Endodermal cell (in vitro differentiated cells): ENCODE data around the gene GATB. TPM values are rescaled to one million over a fixed set of nuclear protein-coding genes. Genes with fewer than 3 reads are reported as not detected.

Experiments used
- DNase-seq: peaks from one replicate; pipeline ENCODE4 v3.0.0-alpha.2; 2017
- H3K27ac ChIP-seq: 2 replicates; pipeline ENCODE4 v1.5.1; 2013; ENCODE audit warnings: mild to moderate bottlenecking, low read depth, low read length, moderate library complexity
- H3K27me3 ChIP-seq: 2 replicates; pipeline ENCODE4 v1.6.1; 2013; ENCODE audit warnings: mild to moderate bottlenecking, low read length, moderate library complexity; ENCODE audit not compliant: insufficient read depth, control insufficient read depth, poor library complexity, severe bottlenecking
- H3K36me3 ChIP-seq: 2 replicates; pipeline ENCODE4 v1.7.0; 2013; ENCODE audit warnings: mild to moderate bottlenecking, low read length, moderate library complexity; ENCODE audit not compliant: control insufficient read depth, insufficient read depth
- H3K4me1 ChIP-seq: one replicate; pipeline ENCODE4 v1.7.0; 2013; ENCODE audit warnings: low read length; ENCODE audit not compliant: control insufficient read depth, insufficient read depth
- H3K4me3 ChIP-seq: 2 replicates; pipeline ENCODE4 v1.5.1; 2013; ENCODE audit warnings: mild to moderate bottlenecking, low read length, moderate library complexity
- H3K9ac ChIP-seq: 2 replicates; pipeline ENCODE4 v1.6.1; 2013; ENCODE audit warnings: mild to moderate bottlenecking, low read length, moderate library complexity; ENCODE audit not compliant: poor library complexity, severe bottlenecking; ENCODE audit errors: extremely low read depth
- H3K9me3 ChIP-seq: 2 replicates; pipeline ENCODE4 v1.6.1; 2013; ENCODE audit warnings: mild to moderate bottlenecking, low read length, moderate library complexity; ENCODE audit not compliant: control insufficient read depth
- H3K27ac Mint-ChIP-seq: 2 replicates; pipeline ENCODE4 v1.8.0; 2020; ENCODE audit warnings: mixed read lengths
- H3K27me3 Mint-ChIP-seq: 2 replicates; pipeline ENCODE4 v1.8.0; 2021; ENCODE audit warnings: mild to moderate bottlenecking, mixed read lengths; ENCODE audit not compliant: insufficient read depth
- H3K36me3 Mint-ChIP-seq: 2 replicates; pipeline ENCODE4 v1.8.0; 2020; ENCODE audit warnings: low read depth, mixed read lengths
- H3K4me1 Mint-ChIP-seq: 2 replicates; pipeline ENCODE4 v1.8.0; 2020; ENCODE audit warnings: mixed read lengths
- H3K4me3 Mint-ChIP-seq: 2 replicates; pipeline ENCODE4 v1.8.0; 2020; ENCODE audit warnings: mild to moderate bottlenecking, moderate library complexity, mixed read lengths
- H3K9me3 Mint-ChIP-seq: 2 replicates; pipeline ENCODE4 v1.8.0; 2020; ENCODE audit warnings: mild to moderate bottlenecking, mixed read lengths
- WGBS, 2 experiments: methylation state at CpG; one replicate each; pipeline versions ENCODE4 v1.1.5 to v1.1.7; 2013; ENCODE audit warnings: missing lambda C conversion rate in 2 of 2, mixed read lengths in 1 of 2; ENCODE audit not compliant: insufficient coverage in 1 of 2, insufficient read length in 1 of 2; 5-methylcytosine and 5-hydroxymethylcytosine counted together
- total RNA-seq, 2 donors: library from RNA; stranded (reverse); fragmentation: NEBNext Ultra II Directional in 1 of 2; extraction: Animal tissue kit (Norgen Biotek cat#: 25700) in 1 of 2; gene quantifications; 2 replicates in 1 of 2; 3 replicates in 1 of 2; pipeline ENCODE4 v1.2.1, GENCODE V29; 2021
- TF ChIP-seq, protein P1 (sequence below): fragments of 200-600 bp; sonication (generic); conservative IDR thresholded peaks from 2 replicates; pipeline ENCODE4 v1.5.0; 2021; ENCODE audit warnings: antibody characterized with exemption, mild to moderate bottlenecking

The GATB gene
- total RNA-seq, 2 donors from 2014 or later = 18.3 to 20.5 TPM

DNA sequence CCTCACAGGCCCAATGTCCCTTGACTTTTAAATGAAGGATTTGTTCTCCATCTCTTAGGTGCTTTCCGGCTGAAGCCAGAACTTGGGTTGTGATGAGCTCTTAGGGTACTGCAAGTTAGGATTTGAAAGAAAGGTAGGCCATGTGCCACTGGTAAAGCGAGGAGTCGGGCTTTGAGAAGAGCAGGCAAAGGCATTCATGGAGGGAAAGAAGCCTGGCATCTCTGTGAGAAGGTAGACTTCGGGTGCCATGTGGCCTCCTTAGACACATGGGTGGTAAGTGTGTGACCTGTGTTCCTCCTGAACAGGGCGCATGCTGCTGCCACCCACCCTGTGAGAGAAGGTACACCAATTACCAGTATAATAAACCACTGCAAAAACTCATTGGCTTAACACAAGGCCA is 102.9 kb downstream of the GATB start:
- Mint-ChIP-seq H3K27ac (no peak overlapping the region), H3K9me3 (no peaks in the 10 kb centered on the region), H3K36me3 (peaks cover 6% of the 10 kb centered on the region), H3K27me3 (no peaks in the 10 kb centered on the region), H3K4me3 (no peak overlapping the region), H3K4me1 (peaks cover 6% of the 10 kb centered on the region)
- H3K36me3 ChIP-seq = no peaks in the 10 kb centered on the region
- peak; percentile 20 for DNase-seq
- no peak overlapping the region for H3K4me3 ChIP-seq
- H3K9ac ChIP-seq = no peak overlapping the region
- WGBS, 2 experiments = 94 to 95% methylated on average over 3 to 5 of the region's 5 CpGs
- H3K9me3 ChIP-seq = no peaks in the 10 kb centered on the region
- no peaks in the 10 kb centered on the region for H3K4me1 ChIP-seq
- no peaks in the 10 kb centered on the region for H3K27me3 ChIP-seq
- no peak overlapping the region for H3K27ac ChIP-seq
- TF ChIP-seq, protein P1, sequence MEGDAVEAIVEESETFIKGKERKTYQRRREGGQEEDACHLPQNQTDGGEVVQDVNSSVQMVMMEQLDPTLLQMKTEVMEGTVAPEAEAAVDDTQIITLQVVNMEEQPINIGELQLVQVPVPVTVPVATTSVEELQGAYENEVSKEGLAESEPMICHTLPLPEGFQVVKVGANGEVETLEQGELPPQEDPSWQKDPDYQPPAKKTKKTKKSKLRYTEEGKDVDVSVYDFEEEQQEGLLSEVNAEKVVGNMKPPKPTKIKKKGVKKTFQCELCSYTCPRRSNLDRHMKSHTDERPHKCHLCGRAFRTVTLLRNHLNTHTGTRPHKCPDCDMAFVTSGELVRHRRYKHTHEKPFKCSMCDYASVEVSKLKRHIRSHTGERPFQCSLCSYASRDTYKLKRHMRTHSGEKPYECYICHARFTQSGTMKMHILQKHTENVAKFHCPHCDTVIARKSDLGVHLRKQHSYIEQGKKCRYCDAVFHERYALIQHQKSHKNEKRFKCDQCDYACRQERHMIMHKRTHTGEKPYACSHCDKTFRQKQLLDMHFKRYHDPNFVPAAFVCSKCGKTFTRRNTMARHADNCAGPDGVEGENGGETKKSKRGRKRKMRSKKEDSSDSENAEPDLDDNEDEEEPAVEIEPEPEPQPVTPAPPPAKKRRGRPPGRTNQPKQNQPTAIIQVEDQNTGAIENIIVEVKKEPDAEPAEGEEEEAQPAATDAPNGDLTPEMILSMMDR = no peak

DNA sequence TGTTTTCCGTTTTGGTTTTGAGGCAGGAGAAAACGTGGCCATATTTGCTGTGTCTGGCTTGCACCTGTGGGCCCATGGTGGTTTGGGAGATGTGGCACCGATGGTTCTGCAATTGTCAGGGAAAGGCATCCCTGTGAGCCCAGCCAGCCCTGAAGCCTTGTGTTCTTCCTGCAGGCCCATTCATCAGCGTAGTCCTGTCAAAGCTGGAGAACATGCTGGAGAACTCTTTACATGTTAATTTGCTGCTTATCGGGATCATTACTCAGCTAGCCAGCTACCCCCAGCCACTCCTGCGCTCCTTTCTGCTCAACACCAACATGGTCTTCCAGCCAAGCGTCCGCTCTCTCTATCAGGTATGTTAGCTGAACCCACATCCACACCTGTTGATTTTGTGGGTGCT is 104.7 kb downstream of the GATB start:
- no peaks in the 10 kb centered on the region for H3K9me3 ChIP-seq
- Mint-ChIP-seq H3K4me1 (peaks cover 14% of the 10 kb centered on the region), H3K36me3 (peaks cover 6% of the 10 kb centered on the region), H3K27me3 (no peaks in the 10 kb centered on the region), H3K4me3 (no peak overlapping the region), H3K9me3 (no peaks in the 10 kb centered on the region), H3K27ac (no peak overlapping the region)
- no peaks in the 10 kb centered on the region for H3K27me3 ChIP-seq
- WGBS, 2 experiments = 83 to 87% methylated on average over 1 to 8 of the region's 8 CpGs
- DNase-seq = no peak
- TF ChIP-seq, protein P1 = no peak
- H3K4me3 ChIP-seq = no peak overlapping the region
- H3K9ac ChIP-seq = no peak overlapping the region
- H3K4me1 ChIP-seq = peaks cover 5% of the 10 kb centered on the region
- no peaks in the 10 kb centered on the region for H3K36me3 ChIP-seq
- no peak overlapping the region for H3K27ac ChIP-seq

DNA sequence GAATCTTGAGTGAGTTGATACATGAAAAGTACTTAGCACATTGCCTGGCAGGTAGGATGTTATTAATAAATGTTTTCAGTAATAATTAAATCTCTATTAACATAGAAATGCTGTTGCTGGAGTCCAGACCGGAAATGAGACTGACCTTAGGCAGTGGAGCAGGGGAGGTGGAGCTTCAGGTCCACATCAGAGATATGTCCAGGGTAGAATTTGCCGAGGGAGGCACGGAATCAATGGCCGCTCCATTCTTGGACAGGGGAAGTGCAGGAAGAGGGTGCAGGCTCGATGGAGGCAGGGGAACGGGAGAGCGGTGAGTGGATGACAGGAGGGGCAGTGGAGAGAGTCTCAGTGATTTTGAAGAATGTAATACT is 107.3 kb downstream of the GATB start:
- no peak overlapping the region for H3K4me3 Mint-ChIP-seq
- Histone ChIP-seq H3K36me3 (no peaks in the 10 kb centered on the region), H3K27ac (no peak overlapping the region), H3K9me3 (no peaks in the 10 kb centered on the region), H3K4me1 (peaks cover 5% of the 10 kb centered on the region), H3K27me3 (no peaks in the 10 kb centered on the region), H3K9ac (no peak overlapping the region), H3K4me3 (no peak overlapping the region)
- H3K36me3 Mint-ChIP-seq = peaks cover 16% of the 10 kb centered on the region
- no peak overlapping the region for H3K27ac Mint-ChIP-seq
- H3K9me3 Mint-ChIP-seq = no peaks in the 10 kb centered on the region
- TF ChIP-seq, protein P1 = no peak
- peaks cover 2% of the 10 kb centered on the region for H3K27me3 Mint-ChIP-seq
- 94% methylated on average over 5 to 7 of the region's 7 CpGs for WGBS, 2 experiments
- DNase-seq = no peak
- H3K4me1 Mint-ChIP-seq = peaks cover 8% of the 10 kb centered on the region
